Stimulated activated CD4-positive, alpha-beta T cell treated with anti-CD3 and anti-CD28 coated beads, TNF-alpha, amount 100 ng/mL, for 4 hours (primary cell): ENCODE data around the gene CGNL1.
A peak's percentile ranks its signal among the peaks of the same experiment; 100 is the strongest.

Experiments used
- DNase-seq, 3 experiments: peaks; one replicate each; pipeline ENCODE4 v3.0.0-alpha.2; 2020; ENCODE audit warnings: low read depth in 3 of 3

Gene CGNL1

GRCh38 chr15:57375827-57376695, at the start of gene CGNL1:
TSS of gene CGNL1 (plus strand) at chr15:57376505. CDS start at chr15:57438000, 61,495 bp downstream.
- DNase-seq, result no peak

- no peak for DNase-seq
These were observed 48.3 kb upstream of the CGNL1 start for GRCh38 chr15:57327985-57328471.

GRCh38 chr15:57328479-57328878, 47.8 kb upstream of the CGNL1 start:
- no peak for DNase-seq

- no peak for DNase-seq
These were observed 47.4 kb upstream of the CGNL1 start for GRCh38 chr15:57328897-57329296.

- no peak for DNase-seq
These were observed 46.5 kb upstream of the CGNL1 start for GRCh38 chr15:57329582-57330367.

GRCh38 chr15:57330619-57331340, 45.5 kb upstream of the CGNL1 start:
- no peak for DNase-seq

- no peak for DNase-seq
These were observed 44.0 kb upstream of the CGNL1 start for GRCh38 chr15:57332326-57332725.

- DNase-seq, result no peak
These were observed 42.8 kb upstream of the CGNL1 start for GRCh38 chr15:57333487-57333886.

GRCh38 chr15:57334257-57334656, 42.0 kb upstream of the CGNL1 start:
- DNase-seq, result no peak

- DNase-seq, result no peak
These were observed 41.0 kb upstream of the CGNL1 start for GRCh38 chr15:57335293-57335715.

GRCh38 chr15:57335719-57336118, 40.6 kb upstream of the CGNL1 start:
- no peak for DNase-seq

GRCh38 chr15:57337868-57338411, 38.4 kb upstream of the CGNL1 start:
- DNase-seq, result no peak

- no peak for DNase-seq
These were observed 37.0 kb upstream of the CGNL1 start for GRCh38 chr15:57339321-57339720.

GRCh38 chr15:57340682-57341259, 35.5 kb upstream of the CGNL1 start:
- DNase-seq, result peak in 1 of 3 experiments; percentile 2

- DNase-seq, result no peak
These were observed 33.3 kb upstream of the CGNL1 start for GRCh38 chr15:57343048-57343447.

GRCh38 chr15:57343498-57343897, 32.8 kb upstream of the CGNL1 start:
- no peak for DNase-seq

GRCh38 chr15:57344282-57344681, 32.0 kb upstream of the CGNL1 start:
- no peak for DNase-seq

GRCh38 chr15:57345584-57345983, 30.7 kb upstream of the CGNL1 start:
- DNase-seq, result no peak

- no peak for DNase-seq
These were observed 28.2 kb upstream of the CGNL1 start for GRCh38 chr15:57348081-57348480.

- DNase-seq, result no peak
These were observed 23.6 kb upstream of the CGNL1 start for GRCh38 chr15:57352535-57353316.
